Measurements from ENCODE around the gene DYSF.

DNA sequence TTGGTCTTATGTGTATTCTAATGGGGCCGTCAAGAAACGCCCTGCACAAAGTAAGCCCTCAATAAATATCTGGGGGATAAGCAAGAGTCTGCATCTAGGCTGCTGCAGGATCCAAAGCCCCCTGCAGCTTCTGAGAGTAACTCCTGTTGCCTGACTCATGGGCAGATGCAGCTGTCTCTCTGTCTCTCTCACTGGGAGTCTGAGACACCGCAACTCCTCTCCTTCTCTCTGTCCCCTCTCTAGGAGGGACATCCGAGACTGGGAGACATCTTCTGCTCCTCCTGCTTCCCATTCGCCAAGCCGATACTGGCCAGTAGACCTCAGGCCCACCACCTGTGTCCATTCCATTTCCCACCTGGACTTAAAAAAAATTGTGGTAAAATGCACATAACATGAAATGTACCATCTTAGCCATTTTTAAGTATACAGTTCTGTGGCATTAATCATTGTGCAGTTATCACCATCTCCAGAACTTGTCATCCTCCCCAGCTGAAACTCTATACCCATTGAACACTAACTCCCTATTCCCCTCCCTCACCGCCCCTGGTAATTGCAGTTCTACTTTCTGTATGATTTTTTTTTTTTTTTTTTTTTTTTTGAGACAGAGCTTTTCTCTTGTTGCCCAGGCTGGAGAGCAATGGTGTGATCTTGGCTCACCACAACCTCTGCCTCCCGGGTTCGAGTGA lies 20.1 kb downstream of the DYSF start:
- TF ChIP-seq, protein P1, sequence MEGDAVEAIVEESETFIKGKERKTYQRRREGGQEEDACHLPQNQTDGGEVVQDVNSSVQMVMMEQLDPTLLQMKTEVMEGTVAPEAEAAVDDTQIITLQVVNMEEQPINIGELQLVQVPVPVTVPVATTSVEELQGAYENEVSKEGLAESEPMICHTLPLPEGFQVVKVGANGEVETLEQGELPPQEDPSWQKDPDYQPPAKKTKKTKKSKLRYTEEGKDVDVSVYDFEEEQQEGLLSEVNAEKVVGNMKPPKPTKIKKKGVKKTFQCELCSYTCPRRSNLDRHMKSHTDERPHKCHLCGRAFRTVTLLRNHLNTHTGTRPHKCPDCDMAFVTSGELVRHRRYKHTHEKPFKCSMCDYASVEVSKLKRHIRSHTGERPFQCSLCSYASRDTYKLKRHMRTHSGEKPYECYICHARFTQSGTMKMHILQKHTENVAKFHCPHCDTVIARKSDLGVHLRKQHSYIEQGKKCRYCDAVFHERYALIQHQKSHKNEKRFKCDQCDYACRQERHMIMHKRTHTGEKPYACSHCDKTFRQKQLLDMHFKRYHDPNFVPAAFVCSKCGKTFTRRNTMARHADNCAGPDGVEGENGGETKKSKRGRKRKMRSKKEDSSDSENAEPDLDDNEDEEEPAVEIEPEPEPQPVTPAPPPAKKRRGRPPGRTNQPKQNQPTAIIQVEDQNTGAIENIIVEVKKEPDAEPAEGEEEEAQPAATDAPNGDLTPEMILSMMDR (conservative IDR thresholded peaks at IDR 0.05; ENCODE audit: low read length) = no peak
- TF ChIP-seq EZH2phosphoT487 (IDR thresholded peaks at IDR 0.05; ENCODE audit: borderline replicate concordance) = no peak
